HG02798 (cell line): ENCODE measurements around the gene ANXA2R.
"Not testable (repeated sequence)": the region's sequence is repeated elsewhere in the genome, so short reads cannot be mapped to it uniquely, and the experiment has no call there.

Source experiments
- ATAC-seq: cut with Tn5 transposase; IDR thresholded peaks from one replicate; pipeline ENCODE4 v1.9.1; 2021; ENCODE audit warnings: mild to moderate bottlenecking; ENCODE audit not compliant: unreplicated experiment, poor library complexity

ANXA2R gene

DNA sequence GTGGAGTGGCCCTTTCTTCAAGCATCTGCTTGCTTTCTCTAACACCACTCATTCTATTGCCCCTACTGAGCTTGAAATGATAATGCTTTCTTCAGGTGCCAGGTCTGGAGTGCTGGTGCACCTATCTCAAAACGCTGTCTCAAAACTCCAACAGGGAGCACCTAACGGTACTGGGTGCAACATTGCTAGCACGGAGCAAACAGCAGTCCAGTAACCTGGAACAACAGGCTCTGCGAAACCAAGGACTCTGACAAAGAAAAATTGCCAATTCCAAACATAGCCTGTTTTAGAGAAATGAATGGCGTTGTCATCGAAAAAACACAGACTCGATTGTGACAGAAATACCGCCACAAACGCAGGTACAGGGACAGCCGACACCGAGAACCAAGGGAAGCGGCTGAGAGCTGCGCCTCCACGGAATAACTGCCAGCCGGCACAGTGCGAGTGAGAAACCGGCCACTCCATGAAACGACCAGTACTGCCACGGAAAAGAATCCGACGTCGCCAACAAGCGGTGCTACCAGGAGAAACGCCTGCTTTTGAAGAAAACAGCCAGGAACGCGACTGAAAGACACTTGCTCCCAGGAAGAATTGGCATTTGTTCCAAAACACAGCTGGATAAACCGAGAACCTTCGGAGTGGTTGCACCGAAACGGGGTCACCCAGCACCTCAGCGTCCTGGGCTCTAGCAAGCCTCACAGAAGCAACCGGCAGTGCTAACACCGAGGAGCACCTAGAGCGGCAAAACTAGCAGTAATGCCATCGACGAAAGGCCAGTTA is 3.1 kb downstream of the ANXA2R start:
- ATAC-seq: no peak

DNA sequence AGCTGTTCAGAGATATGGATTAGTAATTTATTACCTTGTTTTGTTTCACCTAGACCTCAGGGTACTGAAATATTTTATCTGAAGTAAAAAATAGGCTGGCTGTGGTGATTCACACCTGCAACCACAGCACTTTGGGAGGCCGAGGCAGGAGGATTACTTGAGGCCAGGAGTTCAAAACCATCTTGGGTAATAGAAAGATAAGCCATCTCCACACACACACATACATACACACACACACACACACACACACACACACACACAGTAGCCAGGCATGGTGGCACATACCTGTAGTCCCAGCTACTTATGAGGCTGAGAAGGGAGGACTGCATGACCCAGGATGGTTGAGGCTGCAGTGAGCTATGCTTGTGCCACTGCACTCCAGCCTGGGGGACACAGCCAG is 3.7 kb downstream of the ANXA2R start:
- no peak for ATAC-seq

DNA sequence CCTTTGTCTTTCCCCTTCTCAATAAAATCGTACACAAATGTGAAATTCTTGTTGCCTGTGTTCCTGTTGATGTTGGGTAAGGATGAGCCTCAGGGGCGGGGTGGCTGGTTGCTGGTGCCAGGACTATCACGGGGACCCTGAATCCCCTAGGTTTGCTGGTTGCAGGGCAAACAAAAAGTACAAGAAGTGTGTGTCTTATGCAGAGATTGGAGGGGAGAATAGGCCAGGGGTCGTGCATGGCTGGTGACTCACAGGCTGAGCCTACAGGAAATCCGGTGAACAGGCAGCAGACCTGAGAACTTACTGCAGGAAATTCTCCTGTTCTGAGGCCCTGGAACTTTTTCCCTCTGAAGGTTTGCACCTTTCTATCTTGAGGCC is 5.5 kb downstream of the ANXA2R start:
- ATAC-seq: no peak

DNA sequence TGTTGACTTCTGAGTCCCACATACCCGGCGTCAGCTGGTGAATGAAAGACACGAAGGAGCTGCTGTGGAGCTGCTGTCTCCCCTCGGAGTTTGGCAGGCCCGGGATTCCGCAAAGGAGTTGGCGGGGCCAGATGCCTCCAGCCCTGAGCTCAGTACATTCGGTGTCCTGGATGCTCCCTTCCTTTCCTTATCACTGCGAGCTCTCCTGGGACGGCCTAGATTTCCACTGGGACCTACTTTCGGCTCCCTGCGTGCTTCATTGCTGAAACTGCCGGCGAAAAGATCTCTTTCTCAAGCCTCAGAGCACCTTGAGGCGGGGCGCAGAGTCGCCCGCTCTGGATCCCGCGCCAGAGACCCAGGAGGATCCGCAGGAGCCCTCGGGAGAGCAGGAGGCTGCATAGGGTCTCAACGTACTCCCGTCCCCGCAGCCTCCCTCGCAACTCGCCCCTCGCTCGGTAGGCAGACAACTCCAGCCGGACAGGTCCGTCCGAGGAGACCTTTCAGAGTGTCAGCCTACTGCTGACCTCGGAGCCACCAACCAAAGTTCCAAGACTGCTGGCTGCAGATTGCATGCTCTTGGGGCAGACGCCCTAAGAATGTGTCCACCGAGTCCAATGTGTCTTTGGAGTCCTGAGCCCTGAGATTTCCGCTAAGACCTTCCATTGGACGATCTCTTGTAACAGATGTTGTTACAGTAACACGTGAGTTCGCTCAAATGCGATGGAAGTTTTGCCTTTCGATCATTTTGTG is 6.1 kb downstream of the ANXA2R start:
- ATAC-seq: no peak

DNA sequence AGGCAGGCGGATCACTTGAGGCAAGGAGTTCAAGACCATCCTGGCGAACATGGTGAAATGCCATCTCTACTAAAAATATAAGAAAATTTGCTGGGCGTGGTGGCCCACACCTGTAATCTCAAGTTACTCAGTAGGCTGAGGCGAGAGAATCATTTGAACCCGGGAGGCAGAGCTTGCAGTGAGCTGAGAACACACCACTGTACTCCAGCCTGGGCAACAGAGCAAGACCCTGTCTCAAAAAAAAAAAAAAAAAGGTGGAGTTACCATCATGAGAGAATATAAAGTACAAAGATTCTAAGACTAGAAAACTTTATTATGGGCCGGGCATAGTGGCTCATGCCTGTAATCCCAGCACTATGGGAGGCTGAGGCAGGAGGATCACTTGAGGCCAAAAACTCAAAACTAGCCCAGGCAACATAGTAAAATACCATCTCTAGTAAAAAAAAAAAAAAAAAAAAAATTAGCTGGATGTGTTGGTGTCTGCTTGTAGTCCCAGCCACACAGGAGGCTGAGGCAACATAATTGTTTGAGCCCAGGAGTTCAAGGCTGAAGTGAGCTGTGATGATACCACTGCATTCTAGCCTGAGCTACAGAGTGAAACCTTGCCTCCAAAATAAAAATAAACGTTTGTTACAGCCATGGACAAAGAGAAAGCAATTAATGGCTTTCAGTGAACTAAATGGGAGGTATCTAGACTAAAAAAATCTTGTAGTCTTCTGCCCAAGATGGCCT is 12.9 kb downstream of the ANXA2R start:
- no peak for ATAC-seq

DNA sequence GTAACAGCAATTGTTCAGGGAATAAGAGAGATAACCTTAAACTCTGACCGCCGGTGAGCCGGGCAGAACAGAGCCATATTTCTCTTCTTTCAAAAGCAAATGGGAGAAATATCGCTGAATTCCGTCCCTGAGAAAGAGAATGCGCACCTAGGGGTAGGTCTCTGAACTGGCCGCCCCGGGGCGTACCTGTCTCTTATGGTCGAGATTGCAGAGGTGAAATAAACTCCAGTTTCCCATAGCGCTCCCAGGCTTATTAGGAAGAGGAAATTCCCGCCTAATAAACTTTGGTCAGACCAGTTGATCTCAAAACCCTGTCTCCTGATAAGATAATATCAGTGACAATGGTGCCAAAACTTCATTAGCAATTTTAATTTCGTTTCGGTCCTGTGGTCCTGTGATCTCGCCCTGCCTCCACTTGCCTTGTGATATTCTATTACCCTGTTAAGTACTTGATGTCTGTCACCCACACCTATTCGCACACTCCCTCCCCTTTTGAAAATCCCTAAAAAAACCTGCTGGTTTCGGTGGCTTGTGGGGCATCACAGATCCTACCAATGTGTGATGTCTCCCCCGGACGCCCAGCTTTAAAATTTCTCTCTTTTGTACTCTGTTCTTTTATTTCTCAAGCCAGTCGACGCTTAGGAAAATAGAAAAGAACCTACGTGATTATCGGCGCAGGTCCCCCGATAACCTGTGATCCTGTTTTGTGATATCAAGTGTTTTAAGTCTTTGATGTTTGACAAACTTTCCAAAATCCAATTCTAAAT is 14.8 kb downstream of the ANXA2R start:
- not testable (repeated sequence) for ATAC-seq

DNA sequence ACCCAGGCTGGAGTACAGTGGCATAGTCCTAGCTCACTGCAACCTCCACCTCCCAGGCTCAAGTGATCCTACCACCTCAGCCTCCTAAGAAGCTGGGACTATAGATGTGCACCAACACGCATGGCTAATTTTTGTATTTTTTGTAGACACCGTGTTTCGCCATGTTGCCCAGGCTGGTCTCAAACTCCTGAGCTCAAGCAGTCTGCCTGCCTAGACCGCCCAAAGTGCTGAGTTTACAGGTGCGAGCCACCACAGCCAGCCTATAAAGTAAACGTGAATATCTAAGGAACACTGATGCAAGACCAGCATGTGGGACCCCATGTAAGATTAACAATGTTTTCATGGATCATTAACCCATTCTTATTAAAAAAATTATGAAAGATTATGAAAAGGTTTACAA is 15.9 kb downstream of the ANXA2R start:
- ATAC-seq: no peak

DNA sequence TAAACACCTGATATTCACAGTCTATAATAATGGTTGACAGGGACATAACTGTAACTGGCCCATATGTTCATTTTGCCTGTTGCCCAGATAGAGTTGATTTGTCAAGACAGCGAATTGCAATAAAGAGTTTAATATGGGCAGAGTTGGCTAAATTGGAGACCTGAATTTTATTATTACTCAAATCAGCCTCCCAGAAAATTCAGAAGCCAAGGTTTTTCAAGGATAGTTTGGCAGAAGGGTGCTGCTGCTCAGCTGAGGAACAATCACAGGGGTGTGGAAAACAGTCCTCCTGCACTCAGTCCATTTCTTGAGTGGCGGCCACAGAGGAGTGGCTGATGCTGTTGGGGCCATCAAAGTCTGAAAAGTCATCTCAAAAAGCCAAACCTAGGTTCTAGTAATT is 19.0 kb downstream of the ANXA2R start:
- ATAC-seq: no peak

DNA sequence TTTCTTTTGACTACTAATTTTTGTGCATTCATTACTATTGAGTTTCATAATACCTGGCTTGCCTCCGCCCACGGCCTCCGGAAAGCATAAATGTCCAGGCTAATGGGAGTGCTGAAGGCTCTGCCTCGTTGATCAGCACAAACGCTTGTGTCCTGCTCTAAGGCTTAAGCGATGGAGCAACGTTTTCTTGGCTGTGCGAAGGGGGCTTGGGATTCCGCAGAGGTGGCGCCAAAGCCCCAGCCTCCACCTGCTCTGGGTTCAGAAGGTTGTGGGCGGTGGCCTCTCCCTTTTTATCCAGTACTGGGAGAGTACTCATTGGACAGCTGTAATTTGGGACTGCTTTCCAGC is 19.7 kb downstream of the ANXA2R start:
- ATAC-seq: peak; percentile 14

DNA sequence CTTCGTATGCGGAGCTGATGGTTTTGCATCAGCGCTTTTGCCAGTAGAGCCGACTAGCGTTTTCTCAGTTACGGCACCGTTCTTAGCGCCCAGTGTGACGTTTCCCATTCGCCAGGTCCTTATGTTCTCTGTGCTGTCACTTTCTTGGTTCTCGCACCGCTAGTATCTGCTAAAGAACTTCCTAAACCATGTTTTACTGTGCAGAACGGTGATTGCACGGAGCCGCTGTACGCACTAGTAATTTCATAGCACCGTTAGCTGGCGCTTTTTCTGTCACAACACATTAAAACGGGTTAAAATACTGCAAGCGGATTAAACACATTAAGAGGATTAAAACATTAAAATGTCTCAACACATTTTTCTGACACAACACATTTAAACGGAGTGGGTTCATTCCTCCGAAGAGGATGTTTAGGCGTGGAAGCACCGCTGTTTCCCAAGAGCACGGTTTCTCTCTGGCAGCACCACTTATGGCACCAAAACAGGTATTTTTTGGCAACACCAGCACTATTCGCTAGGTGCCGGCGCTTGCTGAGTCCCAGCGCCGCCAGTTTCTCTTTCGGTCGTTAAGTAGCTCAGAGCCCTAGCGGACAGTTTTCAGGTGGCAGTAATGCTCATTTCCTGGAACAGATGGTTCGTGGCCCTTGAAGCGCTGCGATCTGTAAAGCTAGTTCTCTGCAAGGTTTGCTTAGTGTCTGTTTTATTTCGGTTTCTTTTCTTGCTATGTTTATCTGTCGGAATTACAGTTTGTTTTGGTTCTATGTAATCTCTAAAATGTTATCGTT is 20.3 kb downstream of the ANXA2R start:
- ATAC-seq: peak; percentile 80

DNA sequence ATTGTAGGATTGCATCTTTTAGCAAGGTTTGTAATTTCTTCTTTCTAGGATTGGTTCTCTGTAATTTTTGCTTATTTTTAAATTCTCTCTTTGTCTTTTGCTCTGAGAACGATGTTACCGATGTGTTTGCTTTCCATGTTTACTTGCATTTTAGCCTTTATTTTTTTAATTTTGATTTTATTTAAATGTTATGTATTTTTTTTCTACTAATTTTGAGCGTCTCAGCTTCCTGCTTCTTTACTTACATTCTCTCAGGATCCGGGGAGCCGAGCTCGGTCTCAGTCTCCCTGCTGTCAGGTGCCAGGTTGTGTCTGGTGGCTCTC is 20.9 kb downstream of the ANXA2R start:
- ATAC-seq: no peak

DNA sequence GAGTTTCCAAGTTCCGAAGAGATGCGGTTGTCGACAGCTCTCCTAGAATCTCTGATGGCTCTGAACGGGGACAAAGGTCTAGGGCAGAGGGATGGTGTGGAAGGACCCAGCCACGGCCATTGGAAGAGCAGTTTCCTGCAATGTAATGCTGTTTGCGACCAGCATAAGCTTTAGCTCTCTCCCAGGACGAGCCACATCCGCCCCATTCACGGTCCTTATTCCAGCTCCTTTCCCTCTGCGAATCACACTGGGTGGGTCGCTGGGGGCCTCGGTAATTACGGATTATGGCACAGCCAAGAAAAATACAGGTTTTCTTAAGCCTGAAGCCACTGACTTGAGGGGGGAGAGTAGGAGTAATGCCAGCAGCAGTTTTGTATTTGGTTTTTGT is 22.7 kb downstream of the ANXA2R start:
- ATAC-seq: peak; percentile 6

DNA sequence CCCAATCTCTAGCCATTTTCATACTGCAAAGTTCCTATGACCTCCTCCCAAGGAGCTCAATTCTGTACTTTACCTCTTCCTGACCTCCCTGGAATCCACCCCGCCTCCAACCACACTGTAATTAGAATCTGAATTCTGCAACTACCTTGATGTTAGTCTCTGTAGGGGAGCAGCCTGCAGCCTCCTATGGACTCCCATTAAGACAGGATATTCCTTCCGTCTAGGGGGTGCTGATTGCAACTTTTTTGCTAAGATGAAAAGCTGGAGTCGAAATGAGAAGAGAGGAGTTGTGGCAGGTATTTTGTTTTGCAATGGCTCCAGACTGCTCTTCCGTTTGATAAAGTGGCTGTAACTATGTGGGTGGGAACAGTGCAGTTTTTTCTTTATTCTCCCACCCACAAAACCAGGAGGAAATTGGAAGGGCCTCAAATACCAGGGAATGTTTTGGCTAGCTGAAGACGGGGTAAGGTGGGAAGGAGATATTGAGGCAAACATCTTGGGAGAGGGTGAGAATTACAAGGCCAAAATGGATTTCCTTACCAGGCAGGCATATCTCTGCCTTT is 23.8 kb downstream of the ANXA2R start:
- no peak for ATAC-seq

DNA sequence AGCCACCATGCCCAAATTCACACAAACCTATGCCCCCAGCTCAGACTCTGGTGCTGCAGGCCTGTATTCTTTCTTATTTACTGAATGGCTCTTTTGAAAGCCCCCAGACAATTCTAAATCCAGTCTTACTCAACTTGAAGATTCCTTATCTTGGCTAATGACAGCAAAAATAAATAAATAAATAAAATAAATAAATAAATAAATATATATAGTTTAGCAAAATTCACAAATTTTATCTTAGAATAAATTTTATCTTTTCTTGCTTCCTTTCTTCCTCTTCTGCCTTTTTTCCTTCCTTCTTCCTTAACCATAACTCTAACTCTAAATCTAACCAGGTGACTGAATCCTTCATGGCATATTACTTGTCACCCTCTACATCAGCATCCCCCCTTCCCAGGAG is 25.6 kb downstream of the ANXA2R start:
- no peak for ATAC-seq

DNA sequence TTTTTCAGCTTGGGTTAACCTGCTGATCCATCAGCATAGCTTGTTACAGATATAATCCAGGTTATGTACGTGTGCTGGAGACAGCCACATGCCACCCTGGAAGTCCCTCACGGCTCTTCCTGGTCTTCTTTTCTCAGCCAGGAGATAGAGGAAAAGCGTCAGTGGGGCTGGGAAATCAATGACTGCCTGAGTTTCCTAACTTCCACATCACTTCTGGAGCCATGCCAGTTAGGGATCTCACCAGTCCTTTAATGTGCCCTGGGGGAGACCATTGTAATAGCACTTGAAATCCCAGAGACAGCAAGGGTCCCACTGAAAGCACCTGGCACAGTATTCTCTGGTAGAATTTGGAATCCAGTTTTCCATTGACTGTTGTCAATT is 29.2 kb downstream of the ANXA2R start:
- ATAC-seq: no peak

DNA sequence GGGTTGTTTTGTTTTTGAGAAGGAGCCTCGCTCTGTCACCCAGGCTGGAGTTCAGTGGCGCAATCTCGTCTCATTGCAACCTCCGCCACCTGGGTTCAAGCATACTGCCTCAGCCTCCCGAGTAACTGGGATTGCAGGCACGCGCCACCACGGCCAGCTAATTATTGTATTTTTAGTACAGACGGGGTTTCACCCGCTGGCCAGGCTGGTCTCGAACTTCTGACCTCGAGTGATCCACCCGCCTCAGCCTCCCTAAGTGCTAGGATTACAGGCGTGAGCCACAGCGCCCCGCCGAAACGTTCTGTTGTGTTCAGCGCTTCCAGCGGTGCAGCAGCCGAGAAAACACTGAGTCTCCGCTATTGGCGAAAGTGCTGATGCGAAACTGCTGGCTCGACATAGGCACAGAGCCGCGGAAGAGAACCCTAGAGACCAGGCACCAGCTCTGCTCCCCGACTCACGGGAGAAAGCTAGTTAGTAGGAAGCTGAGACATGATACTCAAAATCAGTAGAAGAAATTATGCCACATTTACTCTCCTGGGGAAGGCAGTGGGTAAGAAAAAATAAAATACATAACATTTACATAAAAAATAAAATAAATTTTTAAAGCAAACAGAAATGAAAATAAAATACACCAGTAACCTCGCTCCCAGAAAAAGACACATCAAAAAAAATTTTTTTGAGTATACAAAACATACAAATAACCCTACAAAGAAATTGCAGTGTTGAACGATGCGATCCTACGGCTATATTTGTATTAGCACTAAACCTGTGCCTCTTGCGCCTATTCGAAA is 31.6 kb downstream of the ANXA2R start:
- peak; percentile 56 for ATAC-seq

DNA sequence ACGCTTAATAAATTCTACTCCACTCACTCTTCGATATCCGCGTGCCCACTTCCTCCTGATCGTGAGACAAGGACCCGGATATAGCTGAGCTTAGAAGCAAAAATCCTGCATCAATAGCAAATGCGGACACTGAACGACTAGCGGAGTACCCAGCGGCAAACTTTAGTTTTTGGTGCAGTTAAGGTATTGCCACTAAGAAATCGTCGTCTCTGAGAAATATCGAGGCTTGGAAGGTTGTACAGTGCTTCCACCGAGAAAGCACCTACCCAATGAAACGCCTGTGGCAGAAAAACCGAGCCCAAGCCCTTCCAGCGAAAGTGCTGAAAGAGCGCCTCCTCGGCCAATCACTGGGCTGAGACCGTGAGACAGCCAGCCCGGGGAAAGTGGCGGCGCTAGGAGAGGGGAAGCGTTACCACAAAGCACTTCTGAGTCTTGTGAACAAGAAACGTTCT is 32.2 kb downstream of the ANXA2R start:
- ATAC-seq: peak; percentile 66

DNA sequence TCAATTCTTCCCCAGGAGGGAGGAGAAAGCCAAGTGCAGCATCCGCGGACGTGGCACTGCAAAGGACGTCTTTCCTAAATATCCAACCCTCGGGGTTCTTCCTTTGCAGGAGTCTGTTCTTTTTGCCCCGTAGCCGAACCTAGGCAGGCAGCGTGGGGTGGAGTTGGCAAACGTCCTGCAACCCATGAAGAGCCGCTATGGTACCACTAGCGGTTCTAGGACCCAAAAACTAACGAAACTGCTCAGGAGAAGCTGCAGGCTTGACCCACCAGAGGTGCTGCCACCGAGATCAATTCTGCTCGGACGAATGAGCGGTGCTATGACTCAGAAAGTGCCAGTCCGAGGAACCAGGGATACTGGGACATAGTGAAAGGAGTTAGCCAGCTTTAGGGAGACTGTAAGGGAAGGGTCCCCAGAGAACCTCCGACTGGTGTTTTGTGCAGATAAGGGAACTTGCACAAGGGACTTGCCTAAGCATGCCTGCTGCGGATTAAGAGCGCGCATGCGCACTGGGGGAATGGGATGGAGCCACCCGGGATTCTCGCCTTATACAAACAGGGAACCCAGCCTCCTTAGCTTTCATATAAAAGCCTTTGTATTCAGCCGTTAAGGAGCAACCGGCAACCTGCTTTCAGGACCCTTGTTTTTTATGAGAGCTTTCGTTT is 32.7 kb downstream of the ANXA2R start:
- peak; percentile 28 for ATAC-seq
